ENCODE measurements around the gene C19orf53.
"Not testable (repeated sequence)": the region's sequence is repeated elsewhere in the genome, so short reads cannot be mapped to it uniquely, and the experiment has no call there.

C19orf53 gene

DNA sequence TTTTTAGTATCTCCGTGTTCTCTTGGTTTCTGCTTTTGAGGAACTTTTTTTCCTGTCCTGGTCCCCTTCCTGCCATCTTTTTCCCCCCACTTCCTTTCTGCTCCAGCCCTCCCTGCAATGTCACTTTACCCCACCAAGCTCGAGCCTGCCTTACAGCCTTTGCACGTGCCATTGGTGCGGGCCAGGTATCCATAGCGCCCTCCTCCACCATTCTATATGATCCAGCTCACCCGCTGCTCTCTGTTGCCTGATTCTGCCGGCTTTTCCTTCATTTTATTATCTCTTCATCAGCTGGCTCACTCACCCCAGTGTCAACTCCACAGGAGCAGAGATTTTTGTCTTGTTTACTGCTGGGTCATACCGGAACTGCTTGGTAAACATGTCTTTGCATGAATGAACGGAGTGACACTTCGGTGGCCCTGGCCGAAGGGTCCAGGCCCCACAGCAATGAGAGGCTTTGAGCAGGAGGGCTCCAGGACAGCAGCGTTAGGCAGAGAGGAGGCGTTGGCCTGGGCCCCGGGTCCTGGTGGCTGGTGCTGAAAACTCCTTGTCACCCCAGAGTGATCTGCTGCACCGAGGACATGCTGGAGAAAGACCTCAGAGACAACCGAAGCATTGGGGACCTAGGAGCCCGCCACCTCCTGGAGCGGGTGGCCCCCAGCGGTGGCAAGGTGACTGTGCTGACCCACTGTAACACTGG, 8.7 kb upstream of the C19orf53 start:
- no peak for DNase-seq (ENCODE audit: low spot score)
- H3K27ac ChIP-seq, result peak overlapping the region; percentile 80
- TF ChIP-seq, protein P1, sequence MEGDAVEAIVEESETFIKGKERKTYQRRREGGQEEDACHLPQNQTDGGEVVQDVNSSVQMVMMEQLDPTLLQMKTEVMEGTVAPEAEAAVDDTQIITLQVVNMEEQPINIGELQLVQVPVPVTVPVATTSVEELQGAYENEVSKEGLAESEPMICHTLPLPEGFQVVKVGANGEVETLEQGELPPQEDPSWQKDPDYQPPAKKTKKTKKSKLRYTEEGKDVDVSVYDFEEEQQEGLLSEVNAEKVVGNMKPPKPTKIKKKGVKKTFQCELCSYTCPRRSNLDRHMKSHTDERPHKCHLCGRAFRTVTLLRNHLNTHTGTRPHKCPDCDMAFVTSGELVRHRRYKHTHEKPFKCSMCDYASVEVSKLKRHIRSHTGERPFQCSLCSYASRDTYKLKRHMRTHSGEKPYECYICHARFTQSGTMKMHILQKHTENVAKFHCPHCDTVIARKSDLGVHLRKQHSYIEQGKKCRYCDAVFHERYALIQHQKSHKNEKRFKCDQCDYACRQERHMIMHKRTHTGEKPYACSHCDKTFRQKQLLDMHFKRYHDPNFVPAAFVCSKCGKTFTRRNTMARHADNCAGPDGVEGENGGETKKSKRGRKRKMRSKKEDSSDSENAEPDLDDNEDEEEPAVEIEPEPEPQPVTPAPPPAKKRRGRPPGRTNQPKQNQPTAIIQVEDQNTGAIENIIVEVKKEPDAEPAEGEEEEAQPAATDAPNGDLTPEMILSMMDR (conservative IDR thresholded peaks at IDR 0.05; ENCODE audit: low read depth), result no peak
- ChIA-PET POLR2A (ENCODE audit: low non-redundant PET) (interaction anchor here (0.5 to 1.1 kb wide), 2 partner anchors 18 to 21 kb away, joined by 4 to 6 read pairs; a partner anchor contains a TSS), CTCF (interaction anchor here (0.7 to 1.6 kb wide), 2 partner anchors 14 to 74 kb away, joined by 3 to 4 read pairs; no protein-coding TSS in a partner anchor)

DNA sequence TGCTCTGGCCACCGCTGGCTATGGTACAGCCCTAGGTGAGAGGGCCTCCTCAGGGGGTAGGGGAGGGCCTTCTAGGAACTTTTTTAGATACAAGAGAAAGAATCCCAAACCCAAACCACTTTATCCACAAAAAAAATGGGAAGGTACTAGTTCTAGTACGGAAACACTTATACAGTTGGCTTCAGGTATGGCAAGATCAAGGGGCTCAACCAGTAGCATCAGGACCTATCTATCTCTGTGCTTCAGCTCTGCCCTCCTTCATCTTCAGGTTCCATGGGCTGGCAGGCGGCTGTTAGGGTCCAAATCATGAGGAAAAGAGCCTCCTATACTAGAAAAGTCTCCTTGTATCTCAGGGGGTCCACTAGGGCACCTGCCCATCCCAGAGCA, 8.2 kb upstream of the C19orf53 start:
- TF ChIP-seq, protein P1 (conservative IDR thresholded peaks at IDR 0.05; ENCODE audit: low read depth), result no peak
- DNase-seq (ENCODE audit: low spot score), result no peak
- peak overlapping the region; percentile 80 for H3K27ac ChIP-seq
- CTCF ChIA-PET, result interaction anchor here (0.5 to 1.6 kb wide), 2 partner anchors 15 to 27 kb away, joined by 3 to 4 read pairs; no protein-coding TSS in a partner anchor
- POLR2A ChIA-PET (ENCODE audit: low non-redundant PET), result no interaction called here

DNA sequence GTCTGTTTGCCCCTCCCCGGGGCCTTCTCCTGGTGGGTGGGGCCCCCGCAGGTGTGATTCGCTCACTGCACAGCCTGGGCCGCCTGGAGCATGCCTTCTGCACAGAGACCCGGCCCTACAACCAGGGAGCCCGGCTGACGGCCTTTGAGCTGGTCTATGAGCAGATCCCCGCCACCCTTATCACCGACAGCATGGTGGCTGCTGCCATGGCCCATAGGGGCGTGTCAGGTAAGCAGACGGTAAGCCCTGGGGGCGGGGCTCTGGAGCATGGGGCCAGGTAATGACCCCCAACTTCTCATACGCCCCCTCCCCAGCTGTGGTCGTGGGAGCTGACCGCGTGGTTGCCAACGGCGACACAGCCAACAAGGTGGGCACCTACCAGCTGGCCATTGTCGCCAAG, 5.7 kb upstream of the C19orf53 start:
- CTCF ChIA-PET, result interaction anchor here (1.1 kb wide), 1 partner anchor 121 kb away, joined by 3 read pairs; no protein-coding TSS in a partner anchor
- DNase-seq (ENCODE audit: low spot score), result no peak
- TF ChIP-seq, protein P1 (conservative IDR thresholded peaks at IDR 0.05; ENCODE audit: low read depth), result no peak
- POLR2A ChIA-PET (ENCODE audit: low non-redundant PET), result no interaction called here
- peak overlapping the region; percentile 14 for H3K27ac ChIP-seq

DNA sequence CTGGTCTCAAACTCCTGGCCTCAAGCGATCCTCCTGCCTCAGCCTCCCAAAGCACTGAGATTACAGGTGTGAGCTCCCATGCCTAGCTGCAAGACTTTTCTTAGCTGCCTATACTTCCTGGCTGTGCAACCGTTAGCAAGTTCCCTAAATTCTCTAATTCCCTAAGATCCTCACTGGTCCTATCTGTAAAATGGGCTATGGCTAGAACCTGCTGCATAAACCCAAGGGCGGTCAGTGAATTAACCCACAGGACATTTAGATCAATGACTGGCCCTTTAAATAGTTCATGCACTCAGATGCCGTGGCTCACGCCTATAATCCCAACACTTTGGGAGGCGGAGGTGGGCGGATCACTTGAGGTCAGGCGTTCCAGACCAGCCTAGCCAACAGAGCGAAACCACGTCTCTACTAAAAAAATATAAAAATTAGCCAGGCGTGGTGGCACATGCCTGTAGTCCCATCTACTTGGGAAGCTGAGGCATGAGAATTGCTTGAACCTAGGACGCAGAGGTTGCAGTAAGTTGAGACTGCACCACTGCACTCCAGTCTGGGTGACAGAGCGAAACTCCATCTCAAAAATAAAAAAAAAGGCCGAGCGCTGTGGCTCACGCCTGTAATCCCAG, 4.1 kb upstream of the C19orf53 start:
- DNase-seq (ENCODE audit: low spot score), result no peak
- CTCF ChIA-PET, result interaction anchor here (0.6 to 0.7 kb wide), 2 partner anchors 259 to 990 kb away, joined by 3 to 6 read pairs; no protein-coding TSS in a partner anchor
- TF ChIP-seq, protein P1 (conservative IDR thresholded peaks at IDR 0.05; ENCODE audit: low read depth), result no peak
- POLR2A ChIA-PET (ENCODE audit: low non-redundant PET), result no interaction called here
- H3K27ac ChIP-seq, result peak overlapping the region; percentile 41

DNA sequence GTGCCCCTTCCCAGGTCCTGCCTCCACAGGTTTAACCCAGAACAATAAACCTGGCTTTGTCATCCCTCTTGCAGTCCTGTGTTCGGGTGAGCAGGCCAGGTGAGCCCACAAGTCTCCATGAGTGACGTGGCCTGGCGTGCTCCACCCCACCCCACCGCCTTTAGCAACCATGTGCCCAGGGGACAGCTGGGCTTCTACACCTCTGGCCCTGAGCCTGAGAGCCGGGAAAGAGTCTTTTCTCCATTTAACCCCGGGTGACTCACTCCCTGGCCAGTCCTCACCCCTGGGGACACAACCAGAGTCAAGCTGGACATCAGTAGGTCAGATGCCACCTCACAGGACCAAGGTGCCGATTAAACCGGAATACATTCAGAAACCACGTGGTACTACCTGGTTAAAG, 4.1 kb downstream of the C19orf53 start:
- TF ChIP-seq, protein P1 (conservative IDR thresholded peaks at IDR 0.05; ENCODE audit: low read depth), result no peak
- ChIA-PET POLR2A (ENCODE audit: low non-redundant PET) (no interaction called here), CTCF (interaction anchor here (0.6 to 0.9 kb wide), 3 partner anchors 84 to 337 kb away, joined by 3 read pairs; no protein-coding TSS in a partner anchor)
- H3K27ac ChIP-seq, result peak overlapping the region; percentile 88
- no peak for DNase-seq (ENCODE audit: low spot score)

DNA sequence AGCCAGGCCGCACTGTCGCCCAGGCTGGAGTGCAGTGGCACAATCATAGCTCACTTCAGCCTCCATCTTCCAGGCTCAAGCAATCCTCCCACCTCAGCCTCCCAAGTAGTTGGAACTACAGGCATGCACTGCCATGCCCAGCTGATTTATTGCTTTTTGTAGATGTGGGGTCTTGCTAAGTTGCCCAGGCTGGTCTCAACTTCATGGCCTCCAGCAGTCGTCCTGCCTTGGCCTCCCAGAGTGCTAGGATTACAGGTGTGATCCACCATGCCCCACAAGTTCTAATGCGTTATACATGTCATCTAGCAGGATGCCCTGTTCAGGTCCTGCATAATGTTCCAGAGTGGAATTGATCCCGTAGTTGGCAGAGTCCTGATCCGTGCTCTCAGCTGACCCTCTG, 4.6 kb downstream of the C19orf53 start:
- TF ChIP-seq, protein P1 (conservative IDR thresholded peaks at IDR 0.05; ENCODE audit: low read depth), result no peak
- ChIA-PET CTCF (interaction anchor here (0.6 to 0.9 kb wide), 2 partner anchors 83 to 171 kb away, joined by 3 read pairs; no protein-coding TSS in a partner anchor), POLR2A (ENCODE audit: low non-redundant PET) (interaction anchor here (0.6 kb wide), 1 partner anchor 8 kb away, joined by 3 read pairs; no protein-coding TSS in a partner anchor)
- peak overlapping the region; percentile 88 for H3K27ac ChIP-seq
- no peak for DNase-seq (ENCODE audit: low spot score)

DNA sequence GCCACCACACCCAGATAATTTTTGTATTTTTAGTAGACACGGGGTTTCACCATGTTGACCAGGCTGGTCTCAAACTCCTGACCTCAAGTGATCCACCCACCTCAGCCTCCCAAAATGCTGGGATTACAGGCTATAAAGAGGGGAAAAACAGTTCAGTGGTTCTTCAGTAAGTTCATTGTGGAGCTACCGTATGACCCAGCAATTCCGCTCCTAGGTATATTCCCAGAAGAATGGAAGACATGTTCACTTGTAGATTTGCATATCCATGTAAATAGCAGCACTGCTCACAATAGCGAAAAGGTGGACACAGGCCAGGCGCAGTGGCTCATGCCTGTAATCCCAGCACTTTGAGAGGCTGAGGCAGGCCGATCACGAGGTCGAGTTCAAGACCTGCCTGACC, 5.5 kb downstream of the C19orf53 start:
- DNase-seq (ENCODE audit: low spot score); POLR2A ChIA-PET (ENCODE audit: low non-redundant PET): not testable (repeated sequence)
- CTCF ChIA-PET, result interaction anchor here (0.6 kb wide), 1 partner anchor 202 kb away, joined by 3 read pairs; no protein-coding TSS in a partner anchor
- peak overlapping the region; percentile 88 for H3K27ac ChIP-seq

Measured in RWPE1 (cell line).